Measurements from ENCODE around the gene CMIP. TPM values are rescaled to one million over a fixed set of nuclear protein-coding genes. Genes with fewer than 3 reads are reported as not detected.

CMIP gene
- polyA plus RNA-seq, 1 experiment, result 4.9 TPM

- Histone ChIP-seq H3K4me3 (ENCODE audit: low read depth, low read length) (no peak overlapping the region), H3K36me3 (ENCODE audit: control insufficient read depth, insufficient read depth, low read length) (no peaks in the 10 kb centered on the region), H3K27me3 (ENCODE audit: control insufficient read depth, insufficient read depth, low read length) (no peaks in the 10 kb centered on the region)
- ChIA-PET POLR2A (no interaction called here), CTCF (interaction anchor here (1.3 kb wide), 1 partner anchor 10 kb away, joined by 5 read pairs; no protein-coding TSS in a partner anchor)
- DNase-seq (ENCODE audit: low read depth), result no peak
- no peak for TF ChIP-seq CTCF (IDR thresholded peaks at IDR 0.05; ENCODE audit: insufficient read depth, low read depth, low read length)
Observed at GRCh38 chr16:81483970-81484595, 39.5 kb downstream of the CMIP start.

GRCh38 chr16:81484908-81485624 is 40.5 kb downstream of the CMIP start:
- Histone ChIP-seq H3K36me3 (ENCODE audit: control insufficient read depth, insufficient read depth, low read length) (no peaks in the 10 kb centered on the region), H3K4me3 (ENCODE audit: low read depth, low read length) (no peak overlapping the region), H3K27me3 (ENCODE audit: control insufficient read depth, insufficient read depth, low read length) (no peaks in the 10 kb centered on the region)
- POLR2A ChIA-PET, result no interaction called here
- no peak for TF ChIP-seq CTCF (IDR thresholded peaks at IDR 0.05; ENCODE audit: insufficient read depth, low read depth, low read length)
- CTCF ChIA-PET, result interaction anchor here (1.3 to 1.7 kb wide), 2 partner anchors 10 to 56 kb away, joined by 3 to 5 read pairs; no protein-coding TSS in a partner anchor
- no peak for DNase-seq (ENCODE audit: low read depth)

DNA sequence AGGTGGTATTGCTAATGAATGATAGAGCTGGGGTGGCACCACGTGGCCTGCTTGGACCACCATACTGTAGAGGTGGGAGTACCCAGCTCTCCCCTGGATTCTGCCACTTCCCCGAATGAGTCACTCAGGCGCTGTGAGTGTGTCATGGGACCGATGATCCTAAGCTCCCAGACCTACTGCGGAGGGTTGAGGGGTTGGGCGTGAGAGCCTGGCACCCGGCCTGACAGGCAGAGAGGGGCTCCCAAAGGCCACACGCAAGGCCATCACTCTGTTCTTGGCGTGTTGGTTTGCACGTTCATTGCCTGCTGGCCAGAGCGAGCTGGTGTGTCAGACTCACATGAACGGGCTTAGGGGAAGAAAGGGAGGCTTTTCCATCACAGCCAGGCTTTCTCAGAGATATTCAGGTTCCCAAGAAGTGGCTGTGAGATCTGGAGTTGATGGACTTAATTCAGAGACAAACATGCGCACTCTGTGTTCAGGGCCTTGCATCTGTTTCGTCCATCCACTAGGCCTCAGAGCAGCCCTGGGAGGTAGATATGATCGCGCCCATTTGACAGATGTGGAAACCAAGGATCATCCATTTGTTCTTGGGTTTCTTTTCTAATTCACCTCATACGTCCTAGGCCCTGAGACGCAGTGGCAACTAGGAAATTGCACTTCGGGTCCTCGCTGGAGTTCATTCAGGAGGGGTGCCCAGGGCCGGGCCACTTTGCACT is 41.4 kb downstream of the CMIP start:
- TF ChIP-seq CTCF (IDR thresholded peaks at IDR 0.05; ENCODE audit: insufficient read depth, low read depth, low read length), result no peak
- H3K36me3 ChIP-seq (ENCODE audit: control insufficient read depth, insufficient read depth, low read length), result no peaks in the 10 kb centered on the region
- H3K27me3 ChIP-seq (ENCODE audit: control insufficient read depth, insufficient read depth, low read length), result no peaks in the 10 kb centered on the region
- H3K4me3 ChIP-seq (ENCODE audit: low read depth, low read length), result no peak overlapping the region
- DNase-seq (ENCODE audit: low read depth), result no peak
- POLR2A ChIA-PET, result no interaction called here
- CTCF ChIA-PET, result interaction anchor here (0.9 to 1.7 kb wide), 3 partner anchors 9 to 83 kb away, joined by 3 to 5 read pairs (median 3); no protein-coding TSS in a partner anchor

- no peak for TF ChIP-seq CTCF (IDR thresholded peaks at IDR 0.05; ENCODE audit: insufficient read depth, low read depth, low read length)
- POLR2A ChIA-PET, result no interaction called here
Observed at GRCh38 chr16:81486540-81487061, 42.0 kb downstream of the CMIP start.

GRCh38 chr16:81487301-81487720 is 42.7 kb downstream of the CMIP start:
- POLR2A ChIA-PET, result no interaction called here
- no peak for TF ChIP-seq CTCF (IDR thresholded peaks at IDR 0.05; ENCODE audit: insufficient read depth, low read depth, low read length)
- H3K4me3 ChIP-seq (ENCODE audit: low read depth, low read length), result no peak overlapping the region
- H3K36me3 ChIP-seq (ENCODE audit: control insufficient read depth, insufficient read depth, low read length), result no peaks in the 10 kb centered on the region
- DNase-seq (ENCODE audit: low read depth), result no peak
- CTCF ChIA-PET, result no interaction called here
- H3K27me3 ChIP-seq (ENCODE audit: control insufficient read depth, insufficient read depth, low read length), result no peaks in the 10 kb centered on the region

More at GRCh38 chr16:81486540-81487061, 42.0 kb downstream of the CMIP start:
- no peaks in the 10 kb centered on the region for H3K27me3 ChIP-seq (ENCODE audit: control insufficient read depth, insufficient read depth, low read length)
- peak; percentile 60 for DNase-seq (ENCODE audit: low read depth)
- CTCF ChIA-PET, result interaction anchor here (0.9 to 1.7 kb wide), 2 partner anchors 57 to 83 kb away, joined by 3 read pairs; no protein-coding TSS in a partner anchor
- no peaks in the 10 kb centered on the region for H3K36me3 ChIP-seq (ENCODE audit: control insufficient read depth, insufficient read depth, low read length)
- H3K4me3 ChIP-seq (ENCODE audit: low read depth, low read length), result no peak overlapping the region
